Fibroblast of mammary gland (primary cell): ENCODE results near the gene CCSER1.

Source experiments
- DNase-seq: peaks from one replicate; pipeline ENCODE4 v3.0.0-alpha.2; 2010; ENCODE audit warnings: low read depth
- H3K4me3 ChIP-seq: 2 replicates; pipeline ENCODE4 v1.5.1; 2011; ENCODE audit warnings: low read depth, mild to moderate bottlenecking, low read length, moderate library complexity; ENCODE audit not compliant: control insufficient read depth
- CTCF ChIP-seq: conservative IDR thresholded peaks from 2 replicates; pipeline ENCODE4 v1.5.1; 2011; ENCODE audit warnings: low read depth, low read length, inconsistent platforms; ENCODE audit not compliant: control insufficient read depth, insufficient read depth

Gene CCSER1

GRCh38 chr4:90536408-90536807 lies 409.2 kb downstream of the CCSER1 start:
- no peak for TF ChIP-seq CTCF
- DNase-seq: no peak
- H3K4me3 ChIP-seq: no peak overlapping the region

GRCh38 chr4:90537491-90537890 lies 410.3 kb downstream of the CCSER1 start:
- DNase-seq: no peak
- no peak overlapping the region for H3K4me3 ChIP-seq
- TF ChIP-seq CTCF: no peak

- no peak for DNase-seq
- no peak for TF ChIP-seq CTCF
- no peak overlapping the region for H3K4me3 ChIP-seq
These were observed 413.3 kb downstream of the CCSER1 start for GRCh38 chr4:90540536-90540935.

- no peak for DNase-seq
- no peak for TF ChIP-seq CTCF
- no peak overlapping the region for H3K4me3 ChIP-seq
These were observed 415.0 kb downstream of the CCSER1 start for GRCh38 chr4:90542216-90542615.

- H3K4me3 ChIP-seq: no peak overlapping the region
- TF ChIP-seq CTCF: no peak
- DNase-seq: no peak
These were observed 416.4 kb downstream of the CCSER1 start for GRCh38 chr4:90543419-90544170.

- TF ChIP-seq CTCF: no peak
- H3K4me3 ChIP-seq: no peak overlapping the region
These were observed 417.4 kb downstream of the CCSER1 start for GRCh38 chr4:90544532-90545045.

More at GRCh38 chr4:90544532-90545045, 417.4 kb downstream of the CCSER1 start:
- DNase-seq: no peak
